Inflammatory macrophage treated with lipopolysaccharide for 4 hours (primary cell): ENCODE data around the gene GRHPR.
"Not testable (repeated sequence)": the region's sequence is repeated elsewhere in the genome, so short reads cannot be mapped to it uniquely, and the experiment has no call there.

Source experiments
- DNase-seq: peaks from one replicate; pipeline ENCODE4 v3.0.0-alpha.2; 2020

GRHPR gene

GRCh38 chr9:37422289-37423104 lies at the start of gene GRHPR:
GRHPR (plus strand) TSS chr9:37422696; CDS start chr9:37422751, 55 bp downstream.
- DNase-seq, result peak; percentile 88

GRCh38 chr9:37372839-37373238 lies 49.7 kb upstream of the GRHPR start:
- DNase-seq, result no peak

GRCh38 chr9:37373621-37374020 lies 48.9 kb upstream of the GRHPR start:
- DNase-seq, result no peak

GRCh38 chr9:37374892-37375291 lies 47.6 kb upstream of the GRHPR start:
- no peak for DNase-seq

- DNase-seq, result no peak
Observed at GRCh38 chr9:37377688-37378612, 44.5 kb upstream of the GRHPR start.

- no peak for DNase-seq
Observed at GRCh38 chr9:37378613-37379004, 43.9 kb upstream of the GRHPR start.

GRCh38 chr9:37379835-37380234 lies 42.7 kb upstream of the GRHPR start:
- DNase-seq, result no peak

GRCh38 chr9:37380570-37380969 lies 41.9 kb upstream of the GRHPR start:
- no peak for DNase-seq

GRCh38 chr9:37381094-37381741 lies 41.3 kb upstream of the GRHPR start:
- no peak for DNase-seq

GRCh38 chr9:37382161-37382981 lies 40.1 kb upstream of the GRHPR start:
- no peak for DNase-seq

GRCh38 chr9:37382982-37383357 lies 39.5 kb upstream of the GRHPR start:
- no peak for DNase-seq

- DNase-seq, result no peak
Observed at GRCh38 chr9:37383393-37383792, 39.1 kb upstream of the GRHPR start.

- DNase-seq, result no peak
Observed at GRCh38 chr9:37383876-37384746, 38.4 kb upstream of the GRHPR start.

- DNase-seq, result no peak
Observed at GRCh38 chr9:37385286-37385685, 37.2 kb upstream of the GRHPR start.

GRCh38 chr9:37386988-37387387 lies 35.5 kb upstream of the GRHPR start:
- no peak for DNase-seq

- DNase-seq, result peak; percentile 18
Observed at GRCh38 chr9:37390759-37391158, 31.7 kb upstream of the GRHPR start.

GRCh38 chr9:37392272-37392671 lies 30.2 kb upstream of the GRHPR start:
- no peak for DNase-seq

- no peak for DNase-seq
Observed at GRCh38 chr9:37395229-37395628, 27.3 kb upstream of the GRHPR start.

- no peak for DNase-seq
Observed at GRCh38 chr9:37395663-37396062, 26.8 kb upstream of the GRHPR start.

- DNase-seq, result not testable (repeated sequence)
Observed at GRCh38 chr9:37397948-37398347, 24.5 kb upstream of the GRHPR start.

GRCh38 chr9:37398464-37399025 lies 24.0 kb upstream of the GRHPR start:
- no peak for DNase-seq
